WTC11 (cell line): ENCODE data around the gene FBLN7.

Source experiments
- ATF1 ChIP-seq: sonication (generic); formaldehyde crosslinking; IDR thresholded peaks from 2 replicates; pipeline ENCODE4 v1.8.1; 2023; ENCODE audit warnings: mild to moderate bottlenecking, moderate library complexity, missing genetic modification reagents
- CTCF ChIP-seq: fragments of 200-600 bp; IDR thresholded peaks from 2 replicates; pipeline ENCODE4 v1.8.0; 2022; ENCODE audit warnings: antibody characterized with exemption
- KAT7 ChIP-seq: sonication (generic); formaldehyde crosslinking; IDR thresholded peaks from 2 replicates; pipeline ENCODE4 v1.8.1; 2023; ENCODE audit warnings: missing genetic modification reagents, mild to moderate bottlenecking, borderline replicate concordance
- PRRX2 ChIP-seq: fragments of 250-450 bp; sonication (Bioruptor Pico); IDR thresholded peaks from 2 replicates; pipeline ENCODE4 v1.8.0; 2021; ENCODE audit warnings: mild to moderate bottlenecking

- no peak for TF ChIP-seq CTCF
- no peak for TF ChIP-seq KAT7 (CRISPR knock-in tag)
- TF ChIP-seq ATF1 (CRISPR knock-in tag), result no peak
- TF ChIP-seq PRRX2, result no peak
Observed at GRCh38 chr2:112093216-112093615, 45.0 kb upstream of the FBLN7 start.
